GM19035 (cell line): ENCODE data around the gene UBE2E2.

ENCODE experiments used
- ATAC-seq: cut with Tn5 transposase; IDR thresholded peaks from one replicate; pipeline ENCODE4 v1.9.1; 2021; ENCODE audit not compliant: unreplicated experiment

Gene UBE2E2

GRCh38 chr3:23377928-23378672 is 175.0 kb downstream of the UBE2E2 start:
- ATAC-seq, result peak; percentile 50

GRCh38 chr3:23383875-23384274 is 180.7 kb downstream of the UBE2E2 start:
- no peak for ATAC-seq

GRCh38 chr3:23385327-23385726 is 182.2 kb downstream of the UBE2E2 start:
- no peak for ATAC-seq

GRCh38 chr3:23387286-23387918 is 184.3 kb downstream of the UBE2E2 start:
- no peak for ATAC-seq

GRCh38 chr3:23389089-23389488 is 186.0 kb downstream of the UBE2E2 start:
- no peak for ATAC-seq

GRCh38 chr3:23389686-23390085 is 186.6 kb downstream of the UBE2E2 start:
- ATAC-seq, result no peak

GRCh38 chr3:23390446-23390845 is 187.3 kb downstream of the UBE2E2 start:
- ATAC-seq, result no peak

GRCh38 chr3:23390989-23391553 is 187.9 kb downstream of the UBE2E2 start:
- no peak for ATAC-seq

GRCh38 chr3:23395115-23395514 is 192.0 kb downstream of the UBE2E2 start:
- no peak for ATAC-seq

GRCh38 chr3:23396746-23397145 is 193.6 kb downstream of the UBE2E2 start:
- ATAC-seq, result no peak

GRCh38 chr3:23399221-23399620 is 196.1 kb downstream of the UBE2E2 start:
- ATAC-seq, result no peak

- ATAC-seq, result no peak
Observed at GRCh38 chr3:23402728-23403492, 199.8 kb downstream of the UBE2E2 start.

GRCh38 chr3:23404246-23404645 is 201.1 kb downstream of the UBE2E2 start:
- ATAC-seq, result no peak

GRCh38 chr3:23405081-23405480 is 202.0 kb downstream of the UBE2E2 start:
- ATAC-seq, result peak; percentile 55

GRCh38 chr3:23406601-23407000 is 203.5 kb downstream of the UBE2E2 start:
- no peak for ATAC-seq

GRCh38 chr3:23418026-23418425 is 214.9 kb downstream of the UBE2E2 start:
- ATAC-seq, result no peak

- ATAC-seq, result peak; percentile 33
Observed at GRCh38 chr3:23421811-23422516, 218.8 kb downstream of the UBE2E2 start.

- ATAC-seq, result peak; percentile 68
Observed at GRCh38 chr3:23422517-23422851, 219.4 kb downstream of the UBE2E2 start.

- ATAC-seq, result no peak
Observed at GRCh38 chr3:23425410-23425809, 222.3 kb downstream of the UBE2E2 start.

GRCh38 chr3:23430781-23431398 is 227.8 kb downstream of the UBE2E2 start:
- no peak for ATAC-seq

GRCh38 chr3:23431764-23432163 is 228.6 kb downstream of the UBE2E2 start:
- ATAC-seq, result no peak
